ENCODE measurements around the gene PILRA. TPM values are rescaled to one million over a fixed set of nuclear protein-coding genes. Genes with fewer than 3 reads are reported as not detected.
A peak's percentile ranks its signal among the peaks of the same experiment; 100 is the strongest.

Gene PILRA
- polyA plus RNA-seq, 1 of the 3 experiments (the other 2 are of a cell fraction), result 0.89 TPM

DNA sequence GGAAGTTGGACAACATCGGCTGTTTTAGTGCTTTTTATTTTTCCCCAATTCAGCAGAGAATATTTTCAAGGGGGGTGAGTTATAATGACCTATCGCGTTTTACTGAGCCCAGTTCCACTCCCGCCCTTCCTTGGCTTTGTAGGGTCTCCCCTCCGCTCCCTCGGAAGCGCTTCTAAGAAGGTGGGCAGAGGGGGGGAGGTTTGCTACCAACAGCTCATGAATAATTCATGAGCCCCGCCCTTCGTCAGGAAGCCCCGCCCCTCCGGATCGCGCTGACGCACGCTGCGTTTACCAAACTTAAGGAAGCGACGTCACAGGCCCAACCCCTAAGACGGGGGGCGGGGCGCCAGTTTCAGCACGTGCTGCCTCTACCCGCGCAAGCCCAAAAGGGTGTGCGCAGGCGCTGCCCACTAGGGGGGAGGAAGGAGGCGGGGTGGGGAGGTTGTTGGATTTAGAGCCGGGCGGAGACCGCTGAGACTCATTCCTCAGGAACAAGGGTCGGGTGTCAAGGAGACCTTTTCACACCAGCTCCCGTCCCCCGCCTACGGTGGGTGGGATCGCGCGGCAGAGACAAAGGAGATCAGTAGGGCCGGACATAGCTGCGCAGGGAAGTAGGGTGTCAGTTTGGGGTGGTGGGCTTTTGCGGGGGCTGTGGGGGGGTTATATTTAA lies 55.8 kb downstream of the PILRA start (continued):
- TF ChIP-seq MXI1 (IDR thresholded peaks at IDR 0.05; ENCODE audit: low read depth, low read length) (peak; percentile 92), TAF1 (IDR thresholded peaks at IDR 0.05; ENCODE audit: borderline replicate concordance, low read depth, low read length) (peak; percentile 90), CHD2 (IDR thresholded peaks at IDR 0.05; ENCODE audit: low read length, partially characterized antibody) (peak; percentile 69), NRF1 (IDR thresholded peaks at IDR 0.05; ENCODE audit: low read depth, low read length) (peak; percentile 93), SMC3 (IDR thresholded peaks at IDR 0.05; ENCODE audit: low read depth, low read length) (no peak), EZH2phosphoT487 (IDR thresholded peaks at IDR 0.05; ENCODE audit: borderline replicate concordance, low read depth) (no peak), NFIC (IDR thresholded peaks at IDR 0.05; ENCODE audit: borderline replicate concordance) (no peak), RCOR1 (IDR thresholded peaks at IDR 0.05; ENCODE audit: low read length) (no peak; the same call in 1 of the 2 replicates), FOXJ3 (CRISPR knock-in tag; IDR thresholded peaks at IDR 0.05) (no peak; the same call in 1 of the 2 replicates), RFX5 (IDR thresholded peaks at IDR 0.05; ENCODE audit: low read length) (no peak; the same call in 1 of the 2 replicates), FOXM1 (IDR thresholded peaks at IDR 0.05; ENCODE audit: low read depth) (no peak)
- TF ChIP-seq, protein P1, sequence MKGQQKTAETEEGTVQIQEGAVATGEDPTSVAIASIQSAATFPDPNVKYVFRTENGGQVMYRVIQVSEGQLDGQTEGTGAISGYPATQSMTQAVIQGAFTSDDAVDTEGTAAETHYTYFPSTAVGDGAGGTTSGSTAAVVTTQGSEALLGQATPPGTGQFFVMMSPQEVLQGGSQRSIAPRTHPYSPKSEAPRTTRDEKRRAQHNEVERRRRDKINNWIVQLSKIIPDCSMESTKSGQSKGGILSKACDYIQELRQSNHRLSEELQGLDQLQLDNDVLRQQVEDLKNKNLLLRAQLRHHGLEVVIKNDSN (IDR thresholded peaks at IDR 0.05; ENCODE audit: borderline replicate concordance, low read depth), result peak; percentile 89
- TF ChIP-seq, protein P2, sequence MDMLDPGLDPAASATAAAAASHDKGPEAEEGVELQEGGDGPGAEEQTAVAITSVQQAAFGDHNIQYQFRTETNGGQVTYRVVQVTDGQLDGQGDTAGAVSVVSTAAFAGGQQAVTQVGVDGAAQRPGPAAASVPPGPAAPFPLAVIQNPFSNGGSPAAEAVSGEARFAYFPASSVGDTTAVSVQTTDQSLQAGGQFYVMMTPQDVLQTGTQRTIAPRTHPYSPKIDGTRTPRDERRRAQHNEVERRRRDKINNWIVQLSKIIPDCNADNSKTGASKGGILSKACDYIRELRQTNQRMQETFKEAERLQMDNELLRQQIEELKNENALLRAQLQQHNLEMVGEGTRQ (IDR thresholded peaks at IDR 0.05; ENCODE audit: borderline replicate concordance, low read depth, low read length), result peak; percentile 82
- TF ChIP-seq, protein P3, sequence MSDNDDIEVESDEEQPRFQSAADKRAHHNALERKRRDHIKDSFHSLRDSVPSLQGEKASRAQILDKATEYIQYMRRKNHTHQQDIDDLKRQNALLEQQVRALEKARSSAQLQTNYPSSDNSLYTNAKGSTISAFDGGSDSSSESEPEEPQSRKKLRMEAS (IDR thresholded peaks at IDR 0.05; ENCODE audit: low read depth), result peak; percentile 100
- TF ChIP-seq, protein P4, sequence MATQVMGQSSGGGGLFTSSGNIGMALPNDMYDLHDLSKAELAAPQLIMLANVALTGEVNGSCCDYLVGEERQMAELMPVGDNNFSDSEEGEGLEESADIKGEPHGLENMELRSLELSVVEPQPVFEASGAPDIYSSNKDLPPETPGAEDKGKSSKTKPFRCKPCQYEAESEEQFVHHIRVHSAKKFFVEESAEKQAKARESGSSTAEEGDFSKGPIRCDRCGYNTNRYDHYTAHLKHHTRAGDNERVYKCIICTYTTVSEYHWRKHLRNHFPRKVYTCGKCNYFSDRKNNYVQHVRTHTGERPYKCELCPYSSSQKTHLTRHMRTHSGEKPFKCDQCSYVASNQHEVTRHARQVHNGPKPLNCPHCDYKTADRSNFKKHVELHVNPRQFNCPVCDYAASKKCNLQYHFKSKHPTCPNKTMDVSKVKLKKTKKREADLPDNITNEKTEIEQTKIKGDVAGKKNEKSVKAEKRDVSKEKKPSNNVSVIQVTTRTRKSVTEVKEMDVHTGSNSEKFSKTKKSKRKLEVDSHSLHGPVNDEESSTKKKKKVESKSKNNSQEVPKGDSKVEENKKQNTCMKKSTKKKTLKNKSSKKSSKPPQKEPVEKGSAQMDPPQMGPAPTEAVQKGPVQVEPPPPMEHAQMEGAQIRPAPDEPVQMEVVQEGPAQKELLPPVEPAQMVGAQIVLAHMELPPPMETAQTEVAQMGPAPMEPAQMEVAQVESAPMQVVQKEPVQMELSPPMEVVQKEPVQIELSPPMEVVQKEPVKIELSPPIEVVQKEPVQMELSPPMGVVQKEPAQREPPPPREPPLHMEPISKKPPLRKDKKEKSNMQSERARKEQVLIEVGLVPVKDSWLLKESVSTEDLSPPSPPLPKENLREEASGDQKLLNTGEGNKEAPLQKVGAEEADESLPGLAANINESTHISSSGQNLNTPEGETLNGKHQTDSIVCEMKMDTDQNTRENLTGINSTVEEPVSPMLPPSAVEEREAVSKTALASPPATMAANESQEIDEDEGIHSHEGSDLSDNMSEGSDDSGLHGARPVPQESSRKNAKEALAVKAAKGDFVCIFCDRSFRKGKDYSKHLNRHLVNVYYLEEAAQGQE (IDR thresholded peaks at IDR 0.05; ENCODE audit: low read depth, low read length), result 0 out of 2 replicates have a peak, but pooled peaks have one; percentile 8

Measured in SK-N-SH (cell line).